IMR-90 (cell line): ENCODE data around the gene CDC42BPA. TPM values are rescaled to one million over a fixed set of nuclear protein-coding genes. Genes with fewer than 3 reads are reported as not detected.
A peak's percentile ranks its signal among the peaks of the same experiment; 100 is the strongest.

Source experiments
- ATAC-seq: fragments of 200-7000 bp; cut with Tn5 transposase; 2 replicates; pipeline ENCODE4 v1.9.1; 2020; ENCODE audit warnings: low read depth, mild to moderate bottlenecking, moderate library complexity
- BruUV-seq: library from RNA; stranded (reverse); fragments of 400-500 nt; replicated peaks from 2 replicates; lab custom pipeline; 2021; lab: Mats Ljungman, UMichigan
- CTCF ChIA-PET: fragments of 300-600 bp; formaldehyde crosslinking; extraction: SDS; loops from one replicate; lab custom pipeline; 2021; ENCODE audit warnings: antibody characterized with exemption; lab: Yijun Ruan, JAX
- POLR2A ChIA-PET: fragments of 300-600 bp; sonication (Branson Sonifier 250); formaldehyde crosslinking; loops from one replicate; lab custom pipeline; 2022; ENCODE audit warnings: antibody characterized with exemption; ENCODE audit not compliant: unreplicated experiment; lab: Charles Lee
- DNase-seq: peaks from one replicate; pipeline ENCODE4 v3.0.0; 2013
- H2AFZ ChIP-seq: replicated peaks from 2 replicates; pipeline ENCODE3; 2013; ENCODE audit warnings: low read length, mild to moderate bottlenecking; ENCODE audit not compliant: poor library complexity
- H2AK5ac ChIP-seq: 2 replicates; pipeline ENCODE4 v1.6.1; 2013; ENCODE audit warnings: low read depth, low read length, inconsistent platforms
- H2AK9ac ChIP-seq: replicated peaks from 2 replicates; pipeline ENCODE3; 2013; ENCODE audit warnings: mild to moderate bottlenecking, low read depth, low read length, moderate library complexity; ENCODE audit not compliant: poor library complexity
- H2BK120ac ChIP-seq: 2 replicates; pipeline ENCODE4 v1.6.1; 2013; ENCODE audit warnings: low read depth, low read length, inconsistent platforms
- H2BK15ac ChIP-seq: 3 replicates; pipeline ENCODE4 v1.6.1; 2013; ENCODE audit warnings: low read depth, low read length, inconsistent platforms
- H2BK20ac ChIP-seq: 2 replicates; pipeline ENCODE4 v1.6.1; 2013; ENCODE audit warnings: low read depth, mild to moderate bottlenecking, inconsistent platforms, low read length, moderate library complexity
- H2BK5ac ChIP-seq: 2 replicates; pipeline ENCODE4 v1.6.1; 2013; ENCODE audit warnings: mild to moderate bottlenecking, low read depth, low read length, inconsistent platforms; ENCODE audit not compliant: poor library complexity, severe bottlenecking
- H3K14ac ChIP-seq: replicated peaks from 2 replicates; pipeline ENCODE4 v1.6.1; 2013; ENCODE audit warnings: low read depth, low read length, inconsistent platforms
- H3K18ac ChIP-seq: 2 replicates; pipeline ENCODE4 v1.6.1; 2013; ENCODE audit warnings: low read depth, low read length, control low read depth
- H3K23ac ChIP-seq: 2 replicates; pipeline ENCODE4 v1.6.1; 2013; ENCODE audit warnings: low read depth, low read length, inconsistent platforms
- H3K27ac ChIP-seq: 2 replicates; pipeline ENCODE4 v1.5.1; 2013; ENCODE audit warnings: mild to moderate bottlenecking, control low read depth, low read length; ENCODE audit not compliant: insufficient read depth
- H3K27me3 ChIP-seq: 2 replicates; pipeline ENCODE4 v1.6.1; 2013; ENCODE audit warnings: low read length; ENCODE audit not compliant: control insufficient read depth, insufficient read depth
- H3K36me3 ChIP-seq: 2 replicates; pipeline ENCODE4 v1.6.1; 2013; ENCODE audit warnings: low read length, mixed read lengths; ENCODE audit not compliant: control insufficient read depth, insufficient read depth
- H3K4ac ChIP-seq: 2 replicates; pipeline ENCODE4 v1.6.1; 2013; ENCODE audit warnings: low read depth, low read length, inconsistent platforms
- H3K4me1 ChIP-seq: 2 replicates; pipeline ENCODE4 v1.6.1; 2013; ENCODE audit warnings: low read length, mixed read lengths; ENCODE audit not compliant: control insufficient read depth, insufficient read depth
- H3K4me2 ChIP-seq: 2 replicates; pipeline ENCODE4 v1.6.1; 2013; ENCODE audit warnings: low read depth, mild to moderate bottlenecking, control low read depth, low read length, moderate library complexity
- H3K4me3 ChIP-seq: 2 replicates; pipeline ENCODE4 v1.5.1; 2013; ENCODE audit warnings: low read depth, mild to moderate bottlenecking, control low read depth, low read length, moderate library complexity; ENCODE audit not compliant: insufficient read depth
- H3K56ac ChIP-seq: 2 replicates; pipeline ENCODE4 v1.6.1; 2013; ENCODE audit warnings: low read length, inconsistent platforms; ENCODE audit not compliant: insufficient read depth; ENCODE audit errors: extremely low read depth
- H3K79me1 ChIP-seq, 2 experiments: 2 replicates each; pipeline ENCODE4 v1.6.1; 2013; ENCODE audit warnings: low read length in 2 of 2, inconsistent platforms in 1 of 2, low read depth in 1 of 2
- H3K9ac ChIP-seq: 2 replicates; pipeline ENCODE4 v1.6.1; 2013; ENCODE audit warnings: low read depth, low read length, control low read depth
- H3K9me1 ChIP-seq: 2 replicates; pipeline ENCODE4 v1.6.1; 2013; ENCODE audit warnings: low read length, inconsistent platforms; ENCODE audit not compliant: insufficient read depth
- H3K9me3 ChIP-seq: 2 replicates; pipeline ENCODE4 v1.6.1; 2013; ENCODE audit warnings: low read length; ENCODE audit not compliant: control insufficient read depth, insufficient read depth
- H4K20me1 ChIP-seq: 2 replicates; pipeline ENCODE4 v1.6.1; 2013; ENCODE audit warnings: low read length, inconsistent platforms; ENCODE audit not compliant: insufficient read depth
- H4K5ac ChIP-seq: 2 replicates; pipeline ENCODE4 v1.6.1; 2013; ENCODE audit warnings: mild to moderate bottlenecking, low read depth, low read length, control low read depth
- H4K8ac ChIP-seq, 2 experiments: 2 replicates each; pipeline ENCODE4 v1.6.1; 2013; ENCODE audit warnings: low read depth in 2 of 2, low read length in 2 of 2, control low read depth in 1 of 2, inconsistent platforms in 1 of 2
- H4K91ac ChIP-seq: 2 replicates; pipeline ENCODE4 v1.6.1; 2013; ENCODE audit warnings: low read depth, low read length, inconsistent platforms; ENCODE audit not compliant: insufficient read depth
- CEBPB ChIP-seq: IDR thresholded peaks from 2 replicates; pipeline ENCODE4 v1.6.1; 2012; ENCODE audit warnings: low read depth, low read length, improper control_type of control experiment
- CHD1 ChIP-seq: IDR thresholded peaks from 2 replicates; pipeline ENCODE4 v1.6.1; 2012; ENCODE audit warnings: low read depth, low read length, improper control_type of control experiment
- RAD21 ChIP-seq: IDR thresholded peaks from 2 replicates; pipeline ENCODE4 v1.6.1; 2012; ENCODE audit warnings: low read length, improper control_type of control experiment
- RFX5 ChIP-seq: IDR thresholded peaks from 2 replicates; pipeline ENCODE4 v1.8.0; 2012; ENCODE audit warnings: low read depth, mild to moderate bottlenecking, low read length, moderate library complexity
- dilution Hi-C: fragments of 300-500 bp; cut with HindIII; formaldehyde crosslinking; loops from one replicate; pipeline ENCODE4 v1.14.3; 2018; ENCODE audit warnings: low sequenced_read_pairs; ENCODE audit not compliant: unreplicated experiment
- in situ Hi-C: fragments of 300-500 bp; cut with MboI; formaldehyde crosslinking; loops from 3 replicates; pipeline ENCODE4 v1.14.3; 2019; ENCODE audit warnings: low sequenced_read_pairs, inconsistent platforms, mixed read lengths
- intact Hi-C: fragments of 100-400 bp; cut with micrococcal nuclease; formaldehyde crosslinking; loops from 2 replicates; pipeline ENCODE4 v1.10.0; 2022
- polyA plus RNA-seq, 3 experiments: library from polyadenylated mRNA; depleted of rRNA; stranded (reverse); fragments of >200 nt; gene quantifications; 2 replicates each; pipeline ENCODE4 v1.2.3, GENCODE V29; 2012; ENCODE audit warnings: low replicate concordance in 1 of 3
- total RNA-seq: library from RNA; depleted of rRNA; stranded (reverse); fragments of >200 nt; gene quantifications from 2 replicates; pipeline ENCODE4 v1.2.3, GENCODE V29; 2012
- TF ChIP-seq, protein P1 (sequence below): conservative IDR thresholded peaks from 2 replicates; pipeline ENCODE4 v1.5.1; 2012; ENCODE audit warnings: mild to moderate bottlenecking, low read depth, low read length, improper control_type of control experiment

The CDC42BPA gene
- total and polyA plus RNA-seq, 2 of the 4 experiments (the other 2 are of a cell fraction), result 9.4 to 27.8 TPM

- Histone ChIP-seq H3K56ac (no peak overlapping the region), H3K4ac (no peak overlapping the region), H3K9me1 (no peaks in the 10 kb centered on the region), H3K4me1 (peaks cover 3% of the 10 kb centered on the region), H3K23ac (no peak overlapping the region), H3K4me3 (peak overlapping the region; percentile 4; the same call in 1 of the 2 replicates), H2AK5ac (no peak overlapping the region), H3K9me3 (no peaks in the 10 kb centered on the region), H2AFZ (no peak overlapping the region), H3K27me3 (no peaks in the 10 kb centered on the region), H2BK120ac (no peak overlapping the region), H4K20me1 (peaks cover 21% of the 10 kb centered on the region; the same call in 1 of the 2 replicates), H3K4me2 (peak overlapping the region; percentile 92), H3K14ac (no peak overlapping the region), H3K9ac (peak overlapping the region; percentile 54; the same call in 1 of the 2 replicates), H2BK5ac (peak overlapping the region; percentile 71), H4K5ac (no peak overlapping the region), H3K79me1 (peaks cover 25 to 48% of the 10 kb centered on the region in 2 experiments), H3K27ac (peak overlapping the region; percentile 66; the same call in 1 of the 2 replicates), H2AK9ac (no peak overlapping the region), H4K8ac (no peak overlapping the region), H3K18ac (peak overlapping the region; percentile 29; the same call in 1 of the 2 replicates), H2BK15ac (no peak overlapping the region), H4K91ac (no peak overlapping the region), H3K36me3 (peaks cover 1% of the 10 kb centered on the region), H2BK20ac (no peak overlapping the region)
- intact Hi-C loops, result no loop called here
- ChIA-PET POLR2A (no interaction called here), CTCF (interaction anchor here (0.6 kb wide), 1 partner anchor 660 kb away, joined by 3 read pairs; no protein-coding TSS in a partner anchor)
- in situ Hi-C loops, result no loop called here
- DNase-seq (peak; percentile 61), ATAC-seq (peak; percentile 80)
- BruUV-seq, result no TSS peak
- dilution Hi-C loops, result no loop called here
- TF ChIP-seq RFX5 (no peak), RAD21 (no peak), CHD1 (no peak), CEBPB (peak; percentile 70)
- TF ChIP-seq, protein P1, sequence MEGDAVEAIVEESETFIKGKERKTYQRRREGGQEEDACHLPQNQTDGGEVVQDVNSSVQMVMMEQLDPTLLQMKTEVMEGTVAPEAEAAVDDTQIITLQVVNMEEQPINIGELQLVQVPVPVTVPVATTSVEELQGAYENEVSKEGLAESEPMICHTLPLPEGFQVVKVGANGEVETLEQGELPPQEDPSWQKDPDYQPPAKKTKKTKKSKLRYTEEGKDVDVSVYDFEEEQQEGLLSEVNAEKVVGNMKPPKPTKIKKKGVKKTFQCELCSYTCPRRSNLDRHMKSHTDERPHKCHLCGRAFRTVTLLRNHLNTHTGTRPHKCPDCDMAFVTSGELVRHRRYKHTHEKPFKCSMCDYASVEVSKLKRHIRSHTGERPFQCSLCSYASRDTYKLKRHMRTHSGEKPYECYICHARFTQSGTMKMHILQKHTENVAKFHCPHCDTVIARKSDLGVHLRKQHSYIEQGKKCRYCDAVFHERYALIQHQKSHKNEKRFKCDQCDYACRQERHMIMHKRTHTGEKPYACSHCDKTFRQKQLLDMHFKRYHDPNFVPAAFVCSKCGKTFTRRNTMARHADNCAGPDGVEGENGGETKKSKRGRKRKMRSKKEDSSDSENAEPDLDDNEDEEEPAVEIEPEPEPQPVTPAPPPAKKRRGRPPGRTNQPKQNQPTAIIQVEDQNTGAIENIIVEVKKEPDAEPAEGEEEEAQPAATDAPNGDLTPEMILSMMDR, result no peak
These were observed 19.1 kb downstream of the CDC42BPA start for GRCh38 chr1:227299241-227299627.
